GM23338 (cell line): ENCODE measurements around the gene SPTLC2. TPM values are rescaled to one million over a fixed set of nuclear protein-coding genes. Genes with fewer than 3 reads are reported as not detected.

Experiments
- ATAC-seq: fragments of 200-7000 bp; cut with Tn5 transposase; 3 replicates; pipeline ENCODE4 v1.9.1; 2020
- DNase-seq: peaks from one replicate; pipeline ENCODE4 v3.0.0-alpha.2; 2015; ENCODE audit warnings: low spot score
- H2AFZ ChIP-seq: fragments of 200-600 bp; sonication (generic); 2 replicates; pipeline ENCODE4 v1.8.0; 2016; ENCODE audit warnings: antibody characterized with exemption, mild to moderate bottlenecking, moderate library complexity
- H3F3A ChIP-seq: fragments of 200-600 bp; sonication (generic); replicated peaks from 2 replicates; pipeline ENCODE4 v1.8.0; 2017; ENCODE audit warnings: antibody characterized with exemption, mixed run types, low read depth
- H3K27ac ChIP-seq: fragments of 200-600 bp; sonication (generic); 2 replicates; pipeline ENCODE4 v1.6.1; 2016; ENCODE audit warnings: low read depth
- H3K27me3 ChIP-seq: fragments of 200-600 bp; sonication (generic); 2 replicates; pipeline ENCODE4 v1.8.0; 2016; ENCODE audit warnings: mild to moderate bottlenecking, mixed run types, moderate library complexity; ENCODE audit not compliant: insufficient read depth
- H3K36me3 ChIP-seq: fragments of 200-600 bp; sonication (generic); 2 replicates; pipeline ENCODE4 v1.8.0; 2016; ENCODE audit warnings: mild to moderate bottlenecking; ENCODE audit not compliant: insufficient read depth
- H3K4me1 ChIP-seq: fragments of 200-600 bp; sonication (generic); 2 replicates; pipeline ENCODE4 v1.8.0; 2016; ENCODE audit warnings: mild to moderate bottlenecking, moderate library complexity; ENCODE audit not compliant: insufficient read depth
- H3K4me2 ChIP-seq: fragments of 200-600 bp; sonication (generic); 2 replicates; pipeline ENCODE4 v1.7.1; 2017; ENCODE audit warnings: mixed run types
- H3K4me3 ChIP-seq: fragments of 200-600 bp; sonication (generic); 2 replicates; pipeline ENCODE4 v1.6.1; 2016; ENCODE audit warnings: mixed run types
- H3K79me2 ChIP-seq: fragments of 200-600 bp; sonication (generic); replicated peaks from 2 replicates; pipeline ENCODE4 v1.8.0; 2017; ENCODE audit warnings: mild to moderate bottlenecking; ENCODE audit not compliant: insufficient read depth
- H3K9me2 ChIP-seq: fragments of 200-600 bp; sonication (generic); 2 replicates; pipeline ENCODE4 v1.8.0; 2017; ENCODE audit not compliant: insufficient read depth
- H4K20me1 ChIP-seq: fragments of 200-600 bp; sonication (generic); replicated peaks from 2 replicates; pipeline ENCODE4 v1.8.0; 2017; ENCODE audit warnings: mild to moderate bottlenecking; ENCODE audit not compliant: insufficient read depth
- H3K27ac Mint-ChIP-seq: 2 replicates; pipeline ENCODE4 v1.8.0; 2020; ENCODE audit warnings: inconsistent platforms, mild to moderate bottlenecking, moderate library complexity, mixed read lengths
- H3K27me3 Mint-ChIP-seq: 3 replicates; pipeline ENCODE4 v1.8.0; 2022; ENCODE audit warnings: low read depth, mild to moderate bottlenecking, moderate library complexity, mixed read lengths, inconsistent platforms; ENCODE audit not compliant: insufficient read depth, poor library complexity
- H3K36me3 Mint-ChIP-seq: 3 replicates; pipeline ENCODE4 v1.8.0; 2021; ENCODE audit warnings: low read depth, mild to moderate bottlenecking, inconsistent platforms, moderate library complexity, mixed read lengths
- H3K4me1 Mint-ChIP-seq: 3 replicates; pipeline ENCODE4 v1.8.0; 2020; ENCODE audit warnings: mild to moderate bottlenecking, inconsistent platforms, mixed read lengths
- H3K4me3 Mint-ChIP-seq: 3 replicates; pipeline ENCODE4 v1.8.0; 2021; ENCODE audit warnings: moderate library complexity, mild to moderate bottlenecking, inconsistent platforms, mixed read lengths
- H3K9me3 Mint-ChIP-seq: 3 replicates; pipeline ENCODE4 v1.8.0; 2020; ENCODE audit warnings: moderate library complexity, mild to moderate bottlenecking, inconsistent platforms, mixed read lengths
- EZH2 ChIP-seq: fragments of 200-600 bp; sonication (generic); IDR thresholded peaks from one replicate; pipeline ENCODE4 v1.8.0; 2017; ENCODE audit warnings: antibody characterized with exemption, mild to moderate bottlenecking, low read depth; ENCODE audit not compliant: unreplicated experiment
- EZH2phosphoT487 ChIP-seq: fragments of 200-600 bp; sonication (generic); IDR thresholded peaks from one replicate; pipeline ENCODE4 v1.8.1; 2018; ENCODE audit warnings: antibody characterized with exemption; ENCODE audit not compliant: unreplicated experiment
- POLR2AphosphoS5 ChIP-seq: IDR thresholded peaks from 2 replicates; pipeline ENCODE4 v1.6.1; 2016; ENCODE audit warnings: antibody characterized with exemption, low read depth
- ZNF331 ChIP-seq: fragments of 250-450 bp; sonication (Bioruptor Pico); IDR thresholded peaks from 2 replicates; pipeline ENCODE4 v1.5.0; 2020; ENCODE audit warnings: low read depth, mild to moderate bottlenecking, moderate library complexity
- polyA plus RNA-seq: library from polyadenylated mRNA; unstranded; fragments of >200 nt; fragmentation: Nextera tagmentation; extraction: Ambion mirVana; gene quantifications from 2 replicates; pipeline ENCODE4 v1.2.1, GENCODE V29; 2016
- total RNA-seq: library from RNA; depleted of rRNA; stranded (reverse); fragments of >200 nt; shearing (Covaris generic); gene quantifications from 2 replicates; pipeline ENCODE4 v1.2.3, GENCODE V29; 2014
- TF ChIP-seq, protein P1 (sequence below): fragments of 250-450 bp; sonication (Bioruptor Pico); IDR thresholded peaks from 2 replicates; pipeline ENCODE4 v1.5.0; 2020; ENCODE audit warnings: mild to moderate bottlenecking, moderate library complexity
- TF ChIP-seq, protein P2 (sequence below): IDR thresholded peaks from 2 replicates; pipeline ENCODE4 v1.6.1; 2016; ENCODE audit warnings: antibody characterized with exemption

SPTLC2 gene
- total and polyA plus RNA-seq, 2 experiments from 2014 or later, result 22.3 to 38.9 TPM

DNA sequence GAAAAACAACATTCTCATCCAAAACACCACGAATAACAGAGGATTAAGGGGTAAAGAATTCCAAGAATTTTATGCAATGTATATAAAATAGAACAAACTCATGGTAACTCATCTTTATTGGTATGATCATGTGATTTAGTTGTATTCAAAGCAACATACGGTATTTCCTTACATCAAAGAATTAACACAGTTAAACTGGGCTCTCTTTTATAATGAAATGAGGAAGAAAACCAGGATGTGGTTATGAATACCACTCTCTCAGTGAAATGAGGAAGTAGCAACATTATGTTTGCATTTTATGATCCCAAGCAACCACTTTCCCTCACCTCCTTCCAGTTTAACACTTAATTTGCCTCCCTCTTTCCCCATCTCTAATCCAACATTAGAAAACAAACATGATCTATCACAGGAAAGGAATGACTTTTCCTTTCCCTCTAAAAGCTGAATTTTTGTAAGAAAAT, 22.9 kb downstream of the SPTLC2 start (continued):
- TF ChIP-seq, protein P1, sequence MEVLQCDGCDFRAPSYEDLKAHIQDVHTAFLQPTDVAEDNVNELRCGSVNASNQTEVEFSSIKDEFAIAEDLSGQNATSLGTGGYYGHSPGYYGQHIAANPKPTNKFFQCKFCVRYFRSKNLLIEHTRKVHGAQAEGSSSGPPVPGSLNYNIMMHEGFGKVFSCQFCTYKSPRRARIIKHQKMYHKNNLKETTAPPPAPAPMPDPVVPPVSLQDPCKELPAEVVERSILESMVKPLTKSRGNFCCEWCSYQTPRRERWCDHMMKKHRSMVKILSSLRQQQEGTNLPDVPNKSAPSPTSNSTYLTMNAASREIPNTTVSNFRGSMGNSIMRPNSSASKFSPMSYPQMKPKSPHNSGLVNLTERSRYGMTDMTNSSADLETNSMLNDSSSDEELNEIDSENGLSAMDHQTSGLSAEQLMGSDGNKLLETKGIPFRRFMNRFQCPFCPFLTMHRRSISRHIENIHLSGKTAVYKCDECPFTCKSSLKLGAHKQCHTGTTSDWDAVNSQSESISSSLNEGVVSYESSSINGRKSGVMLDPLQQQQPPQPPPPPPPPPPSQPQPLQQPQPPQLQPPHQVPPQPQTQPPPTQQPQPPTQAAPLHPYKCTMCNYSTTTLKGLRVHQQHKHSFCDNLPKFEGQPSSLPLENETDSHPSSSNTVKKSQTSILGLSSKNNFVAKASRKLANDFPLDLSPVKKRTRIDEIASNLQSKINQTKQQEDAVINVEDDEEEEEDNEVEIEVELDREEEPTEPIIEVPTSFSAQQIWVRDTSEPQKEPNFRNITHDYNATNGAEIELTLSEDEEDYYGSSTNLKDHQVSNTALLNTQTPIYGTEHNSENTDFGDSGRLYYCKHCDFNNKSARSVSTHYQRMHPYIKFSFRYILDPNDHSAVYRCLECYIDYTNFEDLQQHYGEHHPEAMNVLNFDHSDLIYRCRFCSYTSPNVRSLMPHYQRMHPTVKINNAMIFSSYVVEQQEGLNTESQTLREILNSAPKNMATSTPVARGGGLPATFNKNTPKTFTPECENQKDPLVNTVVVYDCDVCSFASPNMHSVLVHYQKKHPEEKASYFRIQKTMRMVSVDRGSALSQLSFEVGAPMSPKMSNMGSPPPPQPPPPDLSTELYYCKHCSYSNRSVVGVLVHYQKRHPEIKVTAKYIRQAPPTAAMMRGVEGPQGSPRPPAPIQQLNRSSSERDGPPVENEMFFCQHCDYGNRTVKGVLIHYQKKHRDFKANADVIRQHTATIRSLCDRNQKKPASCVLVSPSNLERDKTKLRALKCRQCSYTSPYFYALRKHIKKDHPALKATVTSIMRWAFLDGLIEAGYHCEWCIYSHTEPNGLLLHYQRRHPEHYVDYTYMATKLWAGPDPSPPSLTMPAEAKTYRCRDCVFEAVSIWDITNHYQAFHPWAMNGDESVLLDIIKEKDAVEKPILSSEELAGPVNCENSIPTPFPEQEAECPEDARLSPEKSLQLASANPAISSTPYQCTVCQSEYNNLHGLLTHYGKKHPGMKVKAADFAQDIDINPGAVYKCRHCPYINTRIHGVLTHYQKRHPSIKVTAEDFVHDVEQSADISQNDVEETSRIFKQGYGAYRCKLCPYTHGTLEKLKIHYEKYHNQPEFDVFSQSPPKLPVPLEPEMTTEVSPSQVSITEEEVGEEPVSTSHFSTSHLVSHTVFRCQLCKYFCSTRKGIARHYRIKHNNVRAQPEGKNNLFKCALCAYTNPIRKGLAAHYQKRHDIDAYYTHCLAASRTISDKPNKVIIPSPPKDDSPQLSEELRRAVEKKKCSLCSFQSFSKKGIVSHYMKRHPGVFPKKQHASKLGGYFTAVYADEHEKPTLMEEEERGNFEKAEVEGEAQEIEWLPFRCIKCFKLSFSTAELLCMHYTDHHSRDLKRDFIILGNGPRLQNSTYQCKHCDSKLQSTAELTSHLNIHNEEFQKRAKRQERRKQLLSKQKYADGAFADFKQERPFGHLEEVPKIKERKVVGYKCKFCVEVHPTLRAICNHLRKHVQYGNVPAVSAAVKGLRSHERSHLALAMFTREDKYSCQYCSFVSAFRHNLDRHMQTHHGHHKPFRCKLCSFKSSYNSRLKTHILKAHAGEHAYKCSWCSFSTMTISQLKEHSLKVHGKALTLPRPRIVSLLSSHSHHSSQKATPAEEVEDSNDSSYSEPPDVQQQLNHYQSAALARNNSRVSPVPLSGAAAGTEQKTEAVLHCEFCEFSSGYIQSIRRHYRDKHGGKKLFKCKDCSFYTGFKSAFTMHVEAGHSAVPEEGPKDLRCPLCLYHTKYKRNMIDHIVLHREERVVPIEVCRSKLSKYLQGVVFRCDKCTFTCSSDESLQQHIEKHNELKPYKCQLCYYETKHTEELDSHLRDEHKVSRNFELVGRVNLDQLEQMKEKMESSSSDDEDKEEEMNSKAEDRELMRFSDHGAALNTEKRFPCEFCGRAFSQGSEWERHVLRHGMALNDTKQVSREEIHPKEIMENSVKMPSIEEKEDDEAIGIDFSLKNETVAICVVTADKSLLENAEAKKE (CRISPR knock-in tag), result no peak
- TF ChIP-seq POLR2AphosphoS5 (no peak), ZNF331 (CRISPR knock-in tag) (no peak)
- TF ChIP-seq, protein P2, sequence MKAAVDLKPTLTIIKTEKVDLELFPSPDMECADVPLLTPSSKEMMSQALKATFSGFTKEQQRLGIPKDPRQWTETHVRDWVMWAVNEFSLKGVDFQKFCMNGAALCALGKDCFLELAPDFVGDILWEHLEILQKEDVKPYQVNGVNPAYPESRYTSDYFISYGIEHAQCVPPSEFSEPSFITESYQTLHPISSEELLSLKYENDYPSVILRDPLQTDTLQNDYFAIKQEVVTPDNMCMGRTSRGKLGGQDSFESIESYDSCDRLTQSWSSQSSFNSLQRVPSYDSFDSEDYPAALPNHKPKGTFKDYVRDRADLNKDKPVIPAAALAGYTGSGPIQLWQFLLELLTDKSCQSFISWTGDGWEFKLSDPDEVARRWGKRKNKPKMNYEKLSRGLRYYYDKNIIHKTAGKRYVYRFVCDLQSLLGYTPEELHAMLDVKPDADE, result no peak

DNA sequence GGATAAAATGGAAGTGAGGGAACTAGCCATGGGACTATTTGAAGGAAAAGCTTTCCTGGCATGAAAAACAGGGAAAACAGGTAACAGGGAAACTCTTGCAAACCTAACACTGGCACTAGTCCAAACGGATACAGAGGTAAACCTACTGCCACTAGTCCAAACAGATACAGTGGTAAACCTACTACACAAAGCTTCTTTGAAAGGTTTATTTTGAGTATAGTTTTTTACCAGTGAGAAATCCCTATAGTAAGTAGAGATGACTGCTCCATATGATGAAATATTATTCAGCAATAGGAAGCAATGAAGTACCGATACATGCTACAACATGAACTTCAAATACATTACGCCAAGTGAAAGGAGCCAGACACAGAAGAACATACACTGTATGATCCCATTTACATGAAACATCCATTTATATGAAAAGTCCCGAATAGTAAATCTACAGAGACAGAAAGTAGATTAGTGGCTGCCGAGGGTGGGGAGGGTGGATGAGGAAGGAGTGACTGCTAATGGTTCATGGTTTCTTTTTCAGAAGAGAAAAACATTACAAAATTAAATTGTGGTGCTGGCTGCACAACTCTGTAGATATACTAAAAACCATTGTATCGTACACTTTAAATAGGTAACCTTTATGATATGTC, 25.5 kb downstream of the SPTLC2 start:
- Histone ChIP-seq H3K4me2 (no peak overlapping the region), H4K20me1 (peaks cover 14% of the 10 kb centered on the region; the same call in 1 of the 2 replicates), H3K79me2 (peaks cover 68% of the 10 kb centered on the region), H3K36me3 (peaks cover 7% of the 10 kb centered on the region), H2AFZ (no peak overlapping the region), H3K4me3 (no peak overlapping the region), H3K27me3 (no peaks in the 10 kb centered on the region), H3K9me2 (no peaks in the 10 kb centered on the region), H3F3A (no peaks in the 10 kb centered on the region), H3K27ac (no peak overlapping the region), H3K4me1 (peaks cover 8% of the 10 kb centered on the region; the same call in 1 of the 2 replicates)
- peaks cover 20% of the 10 kb centered on the region for H3K36me3 Mint-ChIP-seq
- ATAC-seq (no peak), DNase-seq (no peak)
- peaks cover 5% of the 10 kb centered on the region; the same call in 2 of the 3 replicates for H3K4me1 Mint-ChIP-seq
- peaks cover 5% of the 10 kb centered on the region for H3K27me3 Mint-ChIP-seq
- no peak overlapping the region for H3K4me3 Mint-ChIP-seq
- H3K9me3 Mint-ChIP-seq, result no peaks in the 10 kb centered on the region
- no peak overlapping the region for H3K27ac Mint-ChIP-seq
- no peak for TF ChIP-seq ZNF331 (CRISPR knock-in tag)
- no peak for TF ChIP-seq EZH2
- TF ChIP-seq, protein P2, result no peak
- no peak for TF ChIP-seq EZH2phosphoT487
